ENCODE results near the gene SLC2A14. TPM values are rescaled to one million over a fixed set of nuclear protein-coding genes. Genes with fewer than 3 reads are reported as not detected.
"Not testable (repeated sequence)": the region's sequence is repeated elsewhere in the genome, so short reads cannot be mapped to it uniquely, and the experiment has no call there.

The SLC2A14 gene
- total RNA-seq, 2 experiments from 2014 or later: 0.45 to 0.52 TPM

GRCh38 chr12:7917392-7918267 lies 44.9 kb upstream of the SLC2A14 start:
- Histone ChIP-seq H3K36me3 (ENCODE audit: insufficient read depth, low read length) (peaks cover 39% of the 10 kb centered on the region), H3K4me1 (ENCODE audit: insufficient read depth, low read length) (peaks cover 17% of the 10 kb centered on the region), H3K27me3 (ENCODE audit: control insufficient read depth in 1 of 2, insufficient read depth in 2 of 2, low read length in 2 of 2) (no peaks in the 10 kb centered on the region), H3K9me3 (ENCODE audit: control insufficient read depth in 1 of 2, insufficient read depth in 1 of 2, low read length in 2 of 2) (peaks cover 0 to 4% of the 10 kb centered on the region in 2 experiments), H3K27ac (ENCODE audit: low read depth in 1 of 2, low read length in 2 of 2) (no peak overlapping the region), H3K4me3 (ENCODE audit: low read length) (no peak overlapping the region)
- ATAC-seq (ENCODE audit: poor library complexity): no peak
- no peak for DNase-seq
- no peaks in the 10 kb centered on the region for H3K9me3 Mint-ChIP-seq
- peaks cover 49% of the 10 kb centered on the region for H3K36me3 Mint-ChIP-seq (ENCODE audit: low read depth)
- TF ChIP-seq, protein P1, sequence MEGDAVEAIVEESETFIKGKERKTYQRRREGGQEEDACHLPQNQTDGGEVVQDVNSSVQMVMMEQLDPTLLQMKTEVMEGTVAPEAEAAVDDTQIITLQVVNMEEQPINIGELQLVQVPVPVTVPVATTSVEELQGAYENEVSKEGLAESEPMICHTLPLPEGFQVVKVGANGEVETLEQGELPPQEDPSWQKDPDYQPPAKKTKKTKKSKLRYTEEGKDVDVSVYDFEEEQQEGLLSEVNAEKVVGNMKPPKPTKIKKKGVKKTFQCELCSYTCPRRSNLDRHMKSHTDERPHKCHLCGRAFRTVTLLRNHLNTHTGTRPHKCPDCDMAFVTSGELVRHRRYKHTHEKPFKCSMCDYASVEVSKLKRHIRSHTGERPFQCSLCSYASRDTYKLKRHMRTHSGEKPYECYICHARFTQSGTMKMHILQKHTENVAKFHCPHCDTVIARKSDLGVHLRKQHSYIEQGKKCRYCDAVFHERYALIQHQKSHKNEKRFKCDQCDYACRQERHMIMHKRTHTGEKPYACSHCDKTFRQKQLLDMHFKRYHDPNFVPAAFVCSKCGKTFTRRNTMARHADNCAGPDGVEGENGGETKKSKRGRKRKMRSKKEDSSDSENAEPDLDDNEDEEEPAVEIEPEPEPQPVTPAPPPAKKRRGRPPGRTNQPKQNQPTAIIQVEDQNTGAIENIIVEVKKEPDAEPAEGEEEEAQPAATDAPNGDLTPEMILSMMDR (IDR thresholded peaks at IDR 0.05): no peak
- ChIA-PET POLR2A (interaction anchor here (0.9 to 1.5 kb wide), 2 partner anchors 16 to 161 kb away, joined by 6 read pairs; no protein-coding TSS in a partner anchor), CTCF (interaction anchor here (2.7 kb wide), 1 partner anchor 15 kb away, joined by 12 read pairs; no protein-coding TSS in a partner anchor)
- H3K4me1 Mint-ChIP-seq (ENCODE audit: low read depth): peaks cover 51% of the 10 kb centered on the region
- H3K27me3 Mint-ChIP-seq: no peaks in the 10 kb centered on the region
- H3K4me3 Mint-ChIP-seq: peak overlapping the region; percentile 3
- peak overlapping the region; percentile 6 for H3K27ac Mint-ChIP-seq
- intact Hi-C loops (cut with DNase I, micrococcal nuclease): no loop called here

DNA sequence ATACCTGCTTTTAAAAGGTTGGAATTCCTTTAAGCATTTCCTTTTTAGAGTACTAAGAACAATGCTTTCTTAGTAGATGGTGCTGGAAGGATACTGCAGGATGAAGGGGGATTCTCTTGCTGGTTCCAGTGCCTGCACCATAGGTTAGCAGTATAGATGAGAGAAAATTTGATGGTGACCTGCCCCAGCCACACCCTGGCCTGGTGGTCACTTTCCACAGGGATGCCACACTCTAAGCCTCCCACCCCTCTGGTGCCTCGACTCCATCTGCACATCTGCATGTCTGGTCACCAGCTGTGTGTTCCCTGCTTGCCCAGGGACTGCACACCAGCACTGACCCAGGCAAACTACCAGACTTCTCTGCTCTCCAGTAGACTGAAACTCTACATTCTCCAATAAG lies 44.2 kb upstream of the SLC2A14 start:
- Histone ChIP-seq H3K27me3 (ENCODE audit: control insufficient read depth in 1 of 2, insufficient read depth in 2 of 2, low read length in 2 of 2) (no peaks in the 10 kb centered on the region), H3K27ac (ENCODE audit: low read depth in 1 of 2, low read length in 2 of 2) (no peak overlapping the region), H3K36me3 (ENCODE audit: insufficient read depth, low read length) (peaks cover 32% of the 10 kb centered on the region), H3K9me3 (ENCODE audit: control insufficient read depth in 1 of 2, insufficient read depth in 1 of 2, low read length in 2 of 2) (peaks cover 0 to 4% of the 10 kb centered on the region in 2 experiments), H3K4me3 (ENCODE audit: low read length) (no peak overlapping the region), H3K4me1 (ENCODE audit: insufficient read depth, low read length) (peaks cover 11% of the 10 kb centered on the region)
- ChIA-PET POLR2A (interaction anchor here (1.1 to 1.5 kb wide), 2 partner anchors 9 to 161 kb away, joined by 4 to 6 read pairs; no protein-coding TSS in a partner anchor), CTCF (interaction anchor here (2.7 kb wide), 1 partner anchor 16 kb away, joined by 12 read pairs; no protein-coding TSS in a partner anchor)
- TF ChIP-seq, protein P1 (IDR thresholded peaks at IDR 0.05): no peak
- Mint-ChIP-seq H3K27ac (peak overlapping the region; percentile 44), H3K4me3 (no peak overlapping the region), H3K27me3 (no peaks in the 10 kb centered on the region), H3K4me1 (ENCODE audit: low read depth) (peaks cover 48% of the 10 kb centered on the region), H3K9me3 (no peaks in the 10 kb centered on the region), H3K36me3 (ENCODE audit: low read depth) (peaks cover 42% of the 10 kb centered on the region)
- ATAC-seq (ENCODE audit: poor library complexity): no peak
- no peak for DNase-seq
- intact Hi-C loops (cut with DNase I, micrococcal nuclease): no loop called here

- Histone ChIP-seq H3K9me3 (ENCODE audit: control insufficient read depth in 1 of 2, insufficient read depth in 1 of 2, low read length in 2 of 2) (peaks cover 0 to 4% of the 10 kb centered on the region in 2 experiments), H3K27ac (ENCODE audit: low read depth in 1 of 2, low read length in 2 of 2) (no peak overlapping the region), H3K27me3 (ENCODE audit: control insufficient read depth in 1 of 2, insufficient read depth in 2 of 2, low read length in 2 of 2) (no peaks in the 10 kb centered on the region), H3K4me1 (ENCODE audit: insufficient read depth, low read length) (peaks cover 5% of the 10 kb centered on the region), H3K36me3 (ENCODE audit: insufficient read depth, low read length) (peaks cover 21% of the 10 kb centered on the region), H3K4me3 (ENCODE audit: low read length) (no peak overlapping the region)
- ATAC-seq (ENCODE audit: poor library complexity): no peak
- Mint-ChIP-seq H3K27me3 (no peaks in the 10 kb centered on the region), H3K36me3 (ENCODE audit: low read depth) (peaks cover 31% of the 10 kb centered on the region), H3K4me3 (no peak overlapping the region), H3K27ac (peak overlapping the region; percentile 44), H3K4me1 (ENCODE audit: low read depth) (peaks cover 37% of the 10 kb centered on the region), H3K9me3 (no peaks in the 10 kb centered on the region)
- POLR2A ChIA-PET: interaction anchor here (1.1 to 1.5 kb wide), 2 partner anchors 10 to 162 kb away, joined by 4 to 6 read pairs; no protein-coding TSS in a partner anchor
- intact Hi-C loops (cut with DNase I, micrococcal nuclease): no loop called here
- peak in 2 of 14 experiments; percentile 43 to 49 for DNase-seq
- CTCF ChIA-PET: interaction anchor here (0.7 kb wide), 1 partner anchor 10 kb away, joined by 3 read pairs; no protein-coding TSS in a partner anchor
- TF ChIP-seq, protein P1 (IDR thresholded peaks at IDR 0.05): no peak
These were observed 43.1 kb upstream of the SLC2A14 start for GRCh38 chr12:7915661-7916403.

DNA sequence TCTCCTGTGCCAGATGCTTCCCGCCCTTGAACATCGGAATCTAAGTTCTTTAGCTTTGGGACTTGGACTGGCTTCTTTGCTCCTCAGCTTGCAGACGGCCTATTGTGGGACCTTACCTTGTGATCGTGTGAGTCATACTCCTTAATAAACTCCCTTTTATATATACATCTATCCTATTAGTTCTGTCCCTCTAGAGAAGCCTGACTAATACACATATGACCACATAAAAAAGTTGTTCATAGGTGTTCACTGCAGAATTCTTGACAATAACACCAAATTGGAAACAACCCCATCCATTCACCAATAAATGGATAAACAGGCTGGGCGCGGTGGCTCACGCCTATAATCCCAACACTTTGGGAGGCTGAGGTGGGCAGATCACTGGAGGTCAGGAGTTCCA lies 37.4 kb upstream of the SLC2A14 start:
- POLR2A ChIA-PET: not testable (repeated sequence)

More for the DNA sequence above, 37.4 kb upstream of the SLC2A14 start:
- H3K4me3 ChIP-seq (ENCODE audit: low read length); H3K27ac ChIP-seq (ENCODE audit: low read depth in 1 of 2, low read length in 2 of 2); H3K4me3 Mint-ChIP-seq; ATAC-seq (ENCODE audit: poor library complexity); H3K4me1 ChIP-seq (ENCODE audit: insufficient read depth, low read length); H3K27me3 ChIP-seq (ENCODE audit: control insufficient read depth in 1 of 2, insufficient read depth in 2 of 2, low read length in 2 of 2); DNase-seq; H3K9me3 ChIP-seq (ENCODE audit: control insufficient read depth in 1 of 2, insufficient read depth in 1 of 2, low read length in 2 of 2); H3K4me1 Mint-ChIP-seq (ENCODE audit: low read depth); H3K36me3 ChIP-seq (ENCODE audit: insufficient read depth, low read length); H3K36me3 Mint-ChIP-seq (ENCODE audit: low read depth); H3K27me3 Mint-ChIP-seq; H3K9me3 Mint-ChIP-seq; H3K27ac Mint-ChIP-seq: not testable (repeated sequence)
- intact Hi-C loops (cut with DNase I, micrococcal nuclease): loop anchor here in 1 of 2 experiments (5.0 kb wide), 2 partner anchors 33 to 702 kb away; partner anchors contain the start of gene AICDA
- CTCF ChIA-PET: interaction anchor here (0.8 kb wide), 1 partner anchor 13 kb away, joined by 3 read pairs; no protein-coding TSS in a partner anchor
